Neural cell (in vitro differentiated cells): ENCODE data around the gene ZNF789. TPM values are rescaled to one million over a fixed set of nuclear protein-coding genes. Genes with fewer than 3 reads are reported as not detected.

Source experiments
- polyA plus RNA-seq: library from polyadenylated mRNA; depleted of rRNA; stranded (reverse); fragments of >200 nt; gene quantifications from 2 replicates; pipeline ENCODE4 v1.2.3, GENCODE V29; 2014

Gene ZNF789
- polyA plus RNA-seq, 1 donor from 2014 or later = 49.9 TPM

Other genes starting within 250 kb of the ZNF789 start
- gene MYH16, start 200.1 kb upstream of the ZNF789 start, polyA plus RNA-seq = not detected in 2 replicates
- gene ARPC1A, start 147.0 kb upstream of the ZNF789 start, polyA plus RNA-seq = 137 and 154 TPM in 2 replicates
- 1.7 and 3.6 TPM in 2 replicates for gene ARPC1B, start 98.2 kb upstream of the ZNF789 start, polyA plus RNA-seq
- 185 and 212 TPM in 2 replicates for gene PDAP1, start 64.3 kb upstream of the ZNF789 start, polyA plus RNA-seq
- gene BUD31, start 63.9 kb upstream of the ZNF789 start, polyA plus RNA-seq = 200 and 251 TPM in 2 replicates
- 4.0 and 5.7 TPM in 2 replicates for gene PTCD1, start 34.1 kb upstream of the ZNF789 start, polyA plus RNA-seq
- gene CPSF4, start 33.9 kb upstream of the ZNF789 start, polyA plus RNA-seq = 209 and 238 TPM in 2 replicates
- gene ATP5MF, start 6.7 kb upstream of the ZNF789 start, polyA plus RNA-seq = 1,790 and 1,998 TPM in 2 replicates
- 9.5 and 11.2 TPM in 2 replicates for gene ZNF394, start 27.4 kb downstream of the ZNF789 start, polyA plus RNA-seq
- gene ZKSCAN5, start 31.8 kb downstream of the ZNF789 start, polyA plus RNA-seq = 18.6 and 21.8 TPM in 2 replicates
- 21.7 and 24.0 TPM in 2 replicates for gene FAM200A, start 79.2 kb downstream of the ZNF789 start, polyA plus RNA-seq
- gene ZNF655, start 85.8 kb downstream of the ZNF789 start, polyA plus RNA-seq = 89.0 and 92.8 TPM in 2 replicates
- 2.9 and 3.6 TPM in 2 replicates for gene TMEM225B, start 125.4 kb downstream of the ZNF789 start, polyA plus RNA-seq
- gene ZSCAN25, start 144.1 kb downstream of the ZNF789 start, polyA plus RNA-seq = 12.1 and 12.2 TPM in 2 replicates
- gene CYP3A5, start 207.1 kb downstream of the ZNF789 start, polyA plus RNA-seq = not detected in 2 replicates